OCI-LY7 (cell line): ENCODE results near the gene CIITA. TPM values are rescaled to one million over a fixed set of nuclear protein-coding genes. Genes with fewer than 3 reads are reported as not detected.

Source experiments
- BruUV-seq: library from RNA; stranded (reverse); fragments of 400-500 nt; replicated peaks from 2 replicates; lab custom pipeline; 2021; lab: Mats Ljungman, UMichigan
- CTCF ChIA-PET: fragments of 300-600 bp; sonication (Branson Sonifier 250); formaldehyde crosslinking; loops from one replicate; lab custom pipeline; 2022; ENCODE audit warnings: antibody characterized with exemption; ENCODE audit not compliant: unreplicated experiment; lab: Charles Lee
- POLR2A ChIA-PET: fragments of 300-600 bp; sonication (Branson Sonifier 250); formaldehyde crosslinking; loops from one replicate; lab custom pipeline; 2022; ENCODE audit warnings: antibody characterized with exemption; lab: Charles Lee
- DNase-seq: peaks from one replicate; pipeline ENCODE4 v3.0.0-alpha.2; 2015; ENCODE audit warnings: low spot score
- H2AFZ ChIP-seq: fragments of 200-600 bp; sonication (generic), shearing (Covaris generic); 2 replicates; pipeline ENCODE4 v1.6.1; 2014; ENCODE audit warnings: mild to moderate bottlenecking, antibody characterized with exemption, low read length, moderate library complexity
- H3K27ac ChIP-seq: fragments of 200-600 bp; sonication (generic); 2 replicates; pipeline ENCODE4 v1.5.1; 2014; ENCODE audit warnings: mixed run types, low read depth, mild to moderate bottlenecking, moderate library complexity, low read length, inconsistent platforms; ENCODE audit not compliant: poor library complexity, severe bottlenecking
- H3K36me3 ChIP-seq: fragments of 200-600 bp; sonication (generic); 2 replicates; pipeline ENCODE4 v1.6.1; 2014; ENCODE audit warnings: mild to moderate bottlenecking, antibody characterized with exemption, low read length, moderate library complexity, mixed read lengths; ENCODE audit not compliant: insufficient read depth
- H3K4me1 ChIP-seq: fragments of 200-600 bp; sonication (generic); 2 replicates; pipeline ENCODE4 v1.5.1; 2014; ENCODE audit warnings: mild to moderate bottlenecking, low read length; ENCODE audit not compliant: insufficient read depth, poor library complexity, severe bottlenecking
- H3K4me2 ChIP-seq: fragments of 200-600 bp; sonication (generic); 2 replicates; pipeline ENCODE4 v1.6.1; 2014; ENCODE audit warnings: mild to moderate bottlenecking, low read length
- H3K4me3 ChIP-seq: fragments of 200-600 bp; sonication (generic); 2 replicates; pipeline ENCODE4 v1.5.1; 2014; ENCODE audit warnings: mild to moderate bottlenecking, low read depth, low read length; ENCODE audit not compliant: poor library complexity, severe bottlenecking
- H3K79me2 ChIP-seq: fragments of 200-600 bp; sonication (generic); 2 replicates; pipeline ENCODE4 v1.6.1; 2016; ENCODE audit warnings: low read depth, mild to moderate bottlenecking, low read length, moderate library complexity, mixed read lengths; ENCODE audit not compliant: insufficient read depth
- H3K9me2 ChIP-seq: fragments of 200-600 bp; sonication (generic); 2 replicates; pipeline ENCODE4 v1.6.1; 2016; ENCODE audit warnings: mild to moderate bottlenecking, low read length, mixed read lengths; ENCODE audit not compliant: insufficient read depth
- H3K9me3 ChIP-seq: fragments of 200-600 bp; sonication (generic); 2 replicates; pipeline ENCODE4 v1.6.1; 2014; ENCODE audit warnings: mild to moderate bottlenecking, mixed run types, low read length, mixed read lengths
- H4K20me1 ChIP-seq: fragments of 200-600 bp; sonication (generic); 2 replicates; pipeline ENCODE4 v1.6.1; 2014; ENCODE audit warnings: mild to moderate bottlenecking, antibody characterized with exemption, low read length, moderate library complexity, mixed read lengths; ENCODE audit not compliant: insufficient read depth
- EZH2phosphoT487 ChIP-seq: fragments of 200-600 bp; sonication (generic); IDR thresholded peaks from 2 replicates; pipeline ENCODE4 v1.6.1; 2018; ENCODE audit warnings: low read depth, borderline replicate concordance, mild to moderate bottlenecking, mixed run types, antibody characterized with exemption, low read length, moderate library complexity, mixed read lengths
- intact Hi-C: fragments of 100-400 bp; cut with micrococcal nuclease; formaldehyde crosslinking; loops from one replicate; pipeline ENCODE4 v1.10.0; 2022; ENCODE audit not compliant: unreplicated experiment
- total RNA-seq, 2 experiments: library from RNA; depleted of rRNA in 1 of 2; stranded (reverse); fragments of >200 nt in 1 of 2; shearing (Covaris generic) in 1 of 2; gene quantifications; 2 replicates each; pipeline ENCODE4 v1.2.3, GENCODE V29; 2014 to 2022
- TF ChIP-seq, protein P1 (sequence below): fragments of 200-600 bp; sonication (generic); conservative IDR thresholded peaks from 2 replicates; pipeline ENCODE4 v1.5.1; 2014; ENCODE audit warnings: mild to moderate bottlenecking, antibody characterized with exemption, low read length, moderate library complexity, mixed read lengths

The CIITA gene
- total RNA-seq, 2 experiments from 2014 or later = 68.7 to 101 TPM

DNA sequence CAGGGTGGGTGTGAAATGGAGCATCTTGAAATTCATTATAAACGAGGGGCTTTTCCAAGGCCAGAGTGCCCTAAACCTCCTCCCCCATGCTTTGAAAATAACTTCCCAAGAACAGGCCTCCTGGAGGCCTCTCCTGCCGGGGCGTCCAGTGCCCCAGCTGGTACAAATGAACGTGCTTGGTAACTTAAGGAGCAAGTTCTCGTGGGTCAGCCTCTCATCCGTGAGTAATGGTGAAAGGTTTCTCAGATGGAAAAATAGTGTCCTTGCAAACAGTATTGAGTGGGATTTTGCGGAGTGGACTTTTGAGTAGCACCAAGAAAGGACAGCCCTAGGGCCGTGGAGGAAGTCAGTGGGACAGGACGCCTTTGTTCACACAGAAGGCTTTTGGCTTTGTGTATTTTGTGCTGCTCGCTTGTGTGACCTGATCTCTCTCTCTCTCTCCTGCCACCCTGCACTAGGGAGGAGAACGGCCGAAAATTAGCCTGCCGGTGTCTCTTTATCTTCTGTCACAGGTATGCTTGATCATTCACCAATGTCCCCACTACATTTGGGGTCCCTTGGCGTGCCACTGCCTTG is 102.0 kb downstream of the CIITA start:
- Histone ChIP-seq H3K9me2 (no peaks in the 10 kb centered on the region), H4K20me1 (no peaks in the 10 kb centered on the region), H3K4me1 (peaks cover 25% of the 10 kb centered on the region), H3K27ac (no peak overlapping the region), H3K4me3 (no peak overlapping the region), H3K9me3 (no peaks in the 10 kb centered on the region), H3K36me3 (peaks cover 77% of the 10 kb centered on the region), H3K79me2 (no peaks in the 10 kb centered on the region), H2AFZ (no peak overlapping the region), H3K4me2 (no peak overlapping the region)
- DNase-seq = no peak
- ChIA-PET POLR2A (no interaction called here), CTCF (no interaction called here)
- intact Hi-C loops = no loop called here
- no peak for TF ChIP-seq EZH2phosphoT487
- no TSS peak for BruUV-seq

DNA sequence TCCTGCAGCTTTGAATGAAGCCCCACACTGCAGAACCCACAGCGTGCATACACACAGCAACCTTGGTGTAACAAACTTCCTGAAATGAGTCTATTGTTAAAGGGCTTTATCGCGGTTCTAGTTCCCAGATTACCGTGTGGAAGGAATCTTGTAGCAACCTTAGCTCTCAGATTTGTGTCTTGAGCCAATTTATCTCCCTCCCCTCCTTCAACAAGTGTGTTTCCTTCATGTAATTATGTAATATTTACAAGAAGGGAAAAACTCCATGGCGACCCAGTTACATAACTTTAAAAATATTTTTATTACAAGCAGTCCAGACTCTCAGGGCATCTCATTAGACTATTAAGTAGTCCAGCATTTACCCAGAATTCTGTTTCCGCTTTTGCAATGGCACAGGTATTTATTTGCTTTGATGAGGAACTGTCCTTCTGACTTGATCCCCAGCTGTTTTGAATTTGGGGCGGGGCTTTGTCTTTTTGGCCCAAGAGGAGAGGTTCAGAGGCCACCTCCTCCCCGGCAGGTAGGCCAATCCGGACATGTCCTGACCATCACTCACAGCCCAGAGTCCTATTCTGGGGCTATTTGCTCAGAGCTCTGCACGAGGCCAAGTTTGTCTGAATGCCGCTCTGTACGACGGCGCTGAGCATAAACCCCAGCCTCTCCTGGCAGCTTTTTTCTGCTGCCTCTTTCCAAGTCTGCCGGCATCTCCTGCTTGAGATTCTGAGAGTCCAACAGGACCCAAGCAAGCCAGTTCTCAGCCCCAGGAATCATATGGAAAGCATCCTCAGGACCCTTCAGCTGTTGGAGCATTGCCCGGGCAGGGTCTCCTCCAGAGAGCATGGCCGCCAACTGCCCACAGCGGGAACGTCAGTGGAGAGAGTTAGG is 103.0 kb downstream of the CIITA start:
- no peaks in the 10 kb centered on the region for H3K9me3 ChIP-seq
- no peaks in the 10 kb centered on the region for H3K9me2 ChIP-seq
- no peak for DNase-seq
- no peak overlapping the region for H2AFZ ChIP-seq
- H3K79me2 ChIP-seq = no peaks in the 10 kb centered on the region
- H4K20me1 ChIP-seq = no peaks in the 10 kb centered on the region
- TF ChIP-seq, protein P1, sequence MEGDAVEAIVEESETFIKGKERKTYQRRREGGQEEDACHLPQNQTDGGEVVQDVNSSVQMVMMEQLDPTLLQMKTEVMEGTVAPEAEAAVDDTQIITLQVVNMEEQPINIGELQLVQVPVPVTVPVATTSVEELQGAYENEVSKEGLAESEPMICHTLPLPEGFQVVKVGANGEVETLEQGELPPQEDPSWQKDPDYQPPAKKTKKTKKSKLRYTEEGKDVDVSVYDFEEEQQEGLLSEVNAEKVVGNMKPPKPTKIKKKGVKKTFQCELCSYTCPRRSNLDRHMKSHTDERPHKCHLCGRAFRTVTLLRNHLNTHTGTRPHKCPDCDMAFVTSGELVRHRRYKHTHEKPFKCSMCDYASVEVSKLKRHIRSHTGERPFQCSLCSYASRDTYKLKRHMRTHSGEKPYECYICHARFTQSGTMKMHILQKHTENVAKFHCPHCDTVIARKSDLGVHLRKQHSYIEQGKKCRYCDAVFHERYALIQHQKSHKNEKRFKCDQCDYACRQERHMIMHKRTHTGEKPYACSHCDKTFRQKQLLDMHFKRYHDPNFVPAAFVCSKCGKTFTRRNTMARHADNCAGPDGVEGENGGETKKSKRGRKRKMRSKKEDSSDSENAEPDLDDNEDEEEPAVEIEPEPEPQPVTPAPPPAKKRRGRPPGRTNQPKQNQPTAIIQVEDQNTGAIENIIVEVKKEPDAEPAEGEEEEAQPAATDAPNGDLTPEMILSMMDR = no peak
- no peak for TF ChIP-seq EZH2phosphoT487
- no TSS peak for BruUV-seq
- no peak overlapping the region for H3K27ac ChIP-seq
- no peak overlapping the region for H3K4me2 ChIP-seq
- intact Hi-C loops = no loop called here
- H3K4me3 ChIP-seq = no peak overlapping the region
- H3K4me1 ChIP-seq = peaks cover 25% of the 10 kb centered on the region
- peaks cover 75% of the 10 kb centered on the region for H3K36me3 ChIP-seq
- CTCF ChIA-PET = no interaction called here
- POLR2A ChIA-PET = interaction anchor here (0.6 to 1.3 kb wide), 2 partner anchors 12 to 47 kb away, joined by 3 to 4 read pairs; no protein-coding TSS in a partner anchor

DNA sequence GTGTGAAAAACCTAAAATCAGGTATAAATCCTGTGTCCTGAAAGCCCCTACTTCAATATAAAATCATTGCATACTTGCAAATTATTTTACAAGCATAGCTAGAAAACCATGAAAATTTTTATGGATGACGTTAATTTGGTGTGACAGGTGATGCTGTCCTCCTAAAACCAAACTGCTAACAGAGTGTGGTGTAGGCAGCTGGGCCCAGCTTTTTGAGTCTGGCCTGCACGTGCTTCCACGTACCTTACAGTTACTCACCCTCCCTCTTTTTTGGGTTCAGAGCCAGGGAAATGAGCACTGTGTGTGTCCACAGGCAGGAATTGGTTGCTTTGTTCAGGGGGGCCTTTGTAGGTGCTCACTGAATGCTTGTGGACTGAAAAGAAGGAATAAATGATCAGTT is 103.8 kb downstream of the CIITA start:
- H3K4me1 ChIP-seq = peaks cover 25% of the 10 kb centered on the region
- intact Hi-C loops = no loop called here
- no TSS peak for BruUV-seq
- TF ChIP-seq EZH2phosphoT487 = no peak
- TF ChIP-seq, protein P1 = no peak
- H3K79me2 ChIP-seq = no peaks in the 10 kb centered on the region
- H3K27ac ChIP-seq = no peak overlapping the region
- DNase-seq = no peak
- ChIA-PET POLR2A (interaction anchor here (0.6 to 1.3 kb wide), 2 partner anchors 13 to 46 kb away, joined by 3 to 4 read pairs; no protein-coding TSS in a partner anchor), CTCF (no interaction called here)
- H3K4me2 ChIP-seq = no peak overlapping the region
- H3K9me3 ChIP-seq = no peaks in the 10 kb centered on the region
- no peak overlapping the region for H2AFZ ChIP-seq
- H4K20me1 ChIP-seq = no peaks in the 10 kb centered on the region
- H3K36me3 ChIP-seq = peaks cover 68% of the 10 kb centered on the region
- no peaks in the 10 kb centered on the region for H3K9me2 ChIP-seq
- H3K4me3 ChIP-seq = no peak overlapping the region
